ENCODE measurements around the gene SLC24A4.

DNA sequence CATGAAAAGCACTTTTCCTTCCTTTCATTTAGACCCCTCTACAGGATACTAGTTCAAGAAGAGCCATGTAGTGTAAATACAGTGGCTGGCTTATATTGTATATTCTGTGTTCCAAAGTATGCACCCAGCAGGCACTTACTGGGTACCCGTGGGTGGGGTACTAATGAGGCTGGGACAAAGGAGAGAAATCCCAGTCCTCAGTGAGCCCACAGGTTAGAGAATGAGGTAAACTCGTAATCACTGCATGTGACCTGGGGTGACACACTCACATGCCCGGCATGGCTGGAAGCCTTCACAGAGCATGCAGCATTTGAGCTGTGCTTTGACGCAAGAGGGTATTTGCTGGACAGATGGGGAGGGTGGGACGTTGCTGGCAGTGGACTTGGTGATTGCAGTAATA, 17.1 kb downstream of the SLC24A4 start:
- TF ChIP-seq CTCF (IDR thresholded peaks at IDR 0.05) (no peak), EP300 (IDR thresholded peaks at IDR 0.05) (no peak)

Measured in upper lobe of left lung (tissue), 4 donors.